ENCODE results near the gene EMX1. TPM values are rescaled to one million over a fixed set of nuclear protein-coding genes. Genes with fewer than 3 reads are reported as not detected.

The EMX1 gene
- total RNA-seq, 1 experiment from 2014 or later = not detected

GRCh38 chr2:72933207-72933606 lies 15.9 kb downstream of the EMX1 start:
- no peaks in the 10 kb centered on the region for H3K9me2 ChIP-seq (replicated peaks; ENCODE audit: low read length)
- no peak overlapping the region for H3K9ac ChIP-seq (ENCODE audit: low read length)
- no peak for ATAC-seq
- CTCF ChIA-PET = no interaction called here
- no peaks in the 10 kb centered on the region for H3K9me3 ChIP-seq (ENCODE audit: low read length)
- DNase-seq = no peak
- no peaks in the 10 kb centered on the region for H3K79me2 ChIP-seq (ENCODE audit: low read length)
- H3K4me3 ChIP-seq (ENCODE audit: low read length) = no peak overlapping the region
- POLR2A ChIA-PET (ENCODE audit: unreplicated experiment) = no interaction called here
- no peak for TF ChIP-seq EZH2 (IDR thresholded peaks at IDR 0.05; ENCODE audit: low read length, unreplicated experiment)
- TF ChIP-seq, protein P1, sequence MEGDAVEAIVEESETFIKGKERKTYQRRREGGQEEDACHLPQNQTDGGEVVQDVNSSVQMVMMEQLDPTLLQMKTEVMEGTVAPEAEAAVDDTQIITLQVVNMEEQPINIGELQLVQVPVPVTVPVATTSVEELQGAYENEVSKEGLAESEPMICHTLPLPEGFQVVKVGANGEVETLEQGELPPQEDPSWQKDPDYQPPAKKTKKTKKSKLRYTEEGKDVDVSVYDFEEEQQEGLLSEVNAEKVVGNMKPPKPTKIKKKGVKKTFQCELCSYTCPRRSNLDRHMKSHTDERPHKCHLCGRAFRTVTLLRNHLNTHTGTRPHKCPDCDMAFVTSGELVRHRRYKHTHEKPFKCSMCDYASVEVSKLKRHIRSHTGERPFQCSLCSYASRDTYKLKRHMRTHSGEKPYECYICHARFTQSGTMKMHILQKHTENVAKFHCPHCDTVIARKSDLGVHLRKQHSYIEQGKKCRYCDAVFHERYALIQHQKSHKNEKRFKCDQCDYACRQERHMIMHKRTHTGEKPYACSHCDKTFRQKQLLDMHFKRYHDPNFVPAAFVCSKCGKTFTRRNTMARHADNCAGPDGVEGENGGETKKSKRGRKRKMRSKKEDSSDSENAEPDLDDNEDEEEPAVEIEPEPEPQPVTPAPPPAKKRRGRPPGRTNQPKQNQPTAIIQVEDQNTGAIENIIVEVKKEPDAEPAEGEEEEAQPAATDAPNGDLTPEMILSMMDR (conservative IDR thresholded peaks at IDR 0.05; ENCODE audit: low read depth, low read length) = no peak
- no peak for TF ChIP-seq EZH2phosphoT487 (IDR thresholded peaks at IDR 0.05; ENCODE audit: borderline replicate concordance, low read length)
- BruUV-seq (replicated peaks) = no TSS peak
- no peaks in the 10 kb centered on the region for H4K20me1 ChIP-seq (ENCODE audit: low read length)
- H3K36me3 ChIP-seq (ENCODE audit: low read depth, low read length) = no peaks in the 10 kb centered on the region
- no peak overlapping the region for H3K27ac ChIP-seq (ENCODE audit: low read length)
- H3K4me1 ChIP-seq (ENCODE audit: insufficient read depth, low read length) = peaks cover 9% of the 10 kb centered on the region
- intact Hi-C loops (cut with micrococcal nuclease) = no loop called here
- H2AFZ ChIP-seq (ENCODE audit: low read length) = no peak overlapping the region
- no peaks in the 10 kb centered on the region for H3F3A ChIP-seq (ENCODE audit: low read length, unreplicated experiment)
- no peak overlapping the region for H3K4me2 ChIP-seq (ENCODE audit: low read length)
- H3K27me3 ChIP-seq (ENCODE audit: low read length) = peaks cover 17% of the 10 kb centered on the region

DNA sequence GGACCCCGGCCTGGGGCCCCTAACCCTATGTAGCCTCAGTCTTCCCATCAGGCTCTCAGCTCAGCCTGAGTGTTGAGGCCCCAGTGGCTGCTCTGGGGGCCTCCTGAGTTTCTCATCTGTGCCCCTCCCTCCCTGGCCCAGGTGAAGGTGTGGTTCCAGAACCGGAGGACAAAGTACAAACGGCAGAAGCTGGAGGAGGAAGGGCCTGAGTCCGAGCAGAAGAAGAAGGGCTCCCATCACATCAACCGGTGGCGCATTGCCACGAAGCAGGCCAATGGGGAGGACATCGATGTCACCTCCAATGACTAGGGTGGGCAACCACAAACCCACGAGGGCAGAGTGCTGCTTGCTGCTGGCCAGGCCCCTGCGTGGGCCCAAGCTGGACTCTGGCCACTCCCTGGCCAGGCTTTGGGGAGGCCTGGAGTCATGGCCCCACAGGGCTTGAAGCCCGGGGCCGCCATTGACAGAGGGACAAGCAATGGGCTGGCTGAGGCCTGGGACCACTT lies 16.4 kb downstream of the EMX1 start:
- CTCF ChIA-PET = no interaction called here
- Histone ChIP-seq H3K79me2 (ENCODE audit: low read length) (no peaks in the 10 kb centered on the region), H3K4me3 (ENCODE audit: low read length) (no peak overlapping the region), H3F3A (ENCODE audit: low read length, unreplicated experiment) (no peaks in the 10 kb centered on the region), H3K4me2 (ENCODE audit: low read length) (no peak overlapping the region), H3K4me1 (ENCODE audit: insufficient read depth, low read length) (peaks cover 9% of the 10 kb centered on the region), H3K9me2 (replicated peaks; ENCODE audit: low read length) (no peaks in the 10 kb centered on the region), H4K20me1 (ENCODE audit: low read length) (no peaks in the 10 kb centered on the region), H3K9me3 (ENCODE audit: low read length) (no peaks in the 10 kb centered on the region), H2AFZ (ENCODE audit: low read length) (no peak overlapping the region), H3K9ac (ENCODE audit: low read length) (no peak overlapping the region), H3K27ac (ENCODE audit: low read length) (no peak overlapping the region), H3K27me3 (ENCODE audit: low read length) (peaks cover 12% of the 10 kb centered on the region), H3K36me3 (ENCODE audit: low read depth, low read length) (no peaks in the 10 kb centered on the region)
- BruUV-seq (replicated peaks) = no TSS peak
- POLR2A ChIA-PET (ENCODE audit: unreplicated experiment) = no interaction called here
- intact Hi-C loops (cut with micrococcal nuclease) = no loop called here
- TF ChIP-seq EZH2 (IDR thresholded peaks at IDR 0.05; ENCODE audit: low read length, unreplicated experiment) = no peak
- TF ChIP-seq EZH2phosphoT487 (IDR thresholded peaks at IDR 0.05; ENCODE audit: borderline replicate concordance, low read length) = no peak
- TF ChIP-seq, protein P1 (conservative IDR thresholded peaks at IDR 0.05; ENCODE audit: low read depth, low read length) = no peak
- ATAC-seq (no peak), DNase-seq (no peak)

- no peak overlapping the region for H3K9ac ChIP-seq (ENCODE audit: low read length)
- TF ChIP-seq EZH2phosphoT487 (IDR thresholded peaks at IDR 0.05; ENCODE audit: borderline replicate concordance, low read length) = no peak
- TF ChIP-seq, protein P1 (conservative IDR thresholded peaks at IDR 0.05; ENCODE audit: low read depth, low read length) = peak; percentile 61
- ChIA-PET CTCF (interaction anchor here (0.6 kb wide), 1 partner anchor 42 kb away, joined by 3 read pairs; no protein-coding TSS in a partner anchor), POLR2A (ENCODE audit: unreplicated experiment) (no interaction called here)
- H3K27ac ChIP-seq (ENCODE audit: low read length) = no peak overlapping the region
- no peaks in the 10 kb centered on the region for H3K27me3 ChIP-seq (ENCODE audit: low read length)
- H3K9me3 ChIP-seq (ENCODE audit: low read length) = no peaks in the 10 kb centered on the region
- no peak overlapping the region for H3K4me2 ChIP-seq (ENCODE audit: low read length)
- H3K9me2 ChIP-seq (replicated peaks; ENCODE audit: low read length) = no peaks in the 10 kb centered on the region
- no peaks in the 10 kb centered on the region for H4K20me1 ChIP-seq (ENCODE audit: low read length)
- no peak overlapping the region for H2AFZ ChIP-seq (ENCODE audit: low read length)
- no peak overlapping the region for H3K4me3 ChIP-seq (ENCODE audit: low read length)
- H3F3A ChIP-seq (ENCODE audit: low read length, unreplicated experiment) = no peaks in the 10 kb centered on the region
- DNase-seq (peak; percentile 51), ATAC-seq (peak; percentile 31)
- BruUV-seq (replicated peaks) = no TSS peak
- no peaks in the 10 kb centered on the region for H3K79me2 ChIP-seq (ENCODE audit: low read length)
- intact Hi-C loops (cut with micrococcal nuclease) = loop anchor here (1.0 kb wide), 1 partner anchor 43 kb away; no protein-coding TSS in a partner anchor
- H3K4me1 ChIP-seq (ENCODE audit: insufficient read depth, low read length) = peaks cover 9% of the 10 kb centered on the region
- no peaks in the 10 kb centered on the region for H3K36me3 ChIP-seq (ENCODE audit: low read depth, low read length)
Measured at GRCh38 chr2:72934683-72935610, 17.6 kb downstream of the EMX1 start.
